HG03045 (cell line): ENCODE measurements around the gene AHCYL2.
"Not testable (repeated sequence)": the region's sequence is repeated elsewhere in the genome, so short reads cannot be mapped to it uniquely, and the experiment has no call there.

Experiments used
- ATAC-seq: cut with Tn5 transposase; IDR thresholded peaks from one replicate; pipeline ENCODE4 v1.9.1; 2021; ENCODE audit warnings: mild to moderate bottlenecking, moderate library complexity; ENCODE audit not compliant: unreplicated experiment

Gene AHCYL2

GRCh38 chr7:129347330-129347729 lies 122.5 kb downstream of the AHCYL2 start:
- ATAC-seq, result no peak

- no peak for ATAC-seq
These were observed 123.4 kb downstream of the AHCYL2 start for GRCh38 chr7:129348023-129348740.

- ATAC-seq, result no peak
These were observed 126.5 kb downstream of the AHCYL2 start for GRCh38 chr7:129351320-129351719.

GRCh38 chr7:129353104-129353503 lies 128.3 kb downstream of the AHCYL2 start:
- ATAC-seq, result not testable (repeated sequence)

- ATAC-seq, result no peak
These were observed 129.8 kb downstream of the AHCYL2 start for GRCh38 chr7:129354428-129355157.

GRCh38 chr7:129356176-129356575 lies 131.3 kb downstream of the AHCYL2 start:
- ATAC-seq, result no peak

GRCh38 chr7:129359176-129359575 lies 134.3 kb downstream of the AHCYL2 start:
- no peak for ATAC-seq

- ATAC-seq, result no peak
These were observed 134.8 kb downstream of the AHCYL2 start for GRCh38 chr7:129359638-129360037.

GRCh38 chr7:129361771-129362170 lies 136.9 kb downstream of the AHCYL2 start:
- no peak for ATAC-seq

- ATAC-seq, result no peak
These were observed 137.7 kb downstream of the AHCYL2 start for GRCh38 chr7:129362496-129362895.

- no peak for ATAC-seq
These were observed 142.5 kb downstream of the AHCYL2 start for GRCh38 chr7:129367349-129367699.

- peak; percentile 76 for ATAC-seq
These were observed 143.0 kb downstream of the AHCYL2 start for GRCh38 chr7:129367700-129368388.

- ATAC-seq, result peak; percentile 39
These were observed 143.7 kb downstream of the AHCYL2 start for GRCh38 chr7:129368389-129368986.

- not testable (repeated sequence) for ATAC-seq
These were observed 144.6 kb downstream of the AHCYL2 start for GRCh38 chr7:129369447-129369846.

- ATAC-seq, result no peak
These were observed 146.0 kb downstream of the AHCYL2 start for GRCh38 chr7:129370812-129371211.

GRCh38 chr7:129371487-129371886 lies 146.7 kb downstream of the AHCYL2 start:
- ATAC-seq, result no peak

GRCh38 chr7:129373651-129374428 lies 149.0 kb downstream of the AHCYL2 start:
- ATAC-seq, result no peak

GRCh38 chr7:129375141-129375938 lies 150.5 kb downstream of the AHCYL2 start:
- ATAC-seq, result no peak

- ATAC-seq, result peak; percentile 60
These were observed 151.4 kb downstream of the AHCYL2 start for GRCh38 chr7:129376076-129376777.
